H1 (cell line): ENCODE data around the gene NFIA.

Experiments
- CTCF ChIP-seq, 3 experiments: IDR thresholded peaks; 1 replicate in 2 of 3; 2 replicates in 1 of 3; pipeline versions ENCODE4 v1.5.1 to v1.6.1; 2011; ENCODE audit warnings: low read length in 3 of 3, mild to moderate bottlenecking in 3 of 3, inconsistent platforms in 2 of 3, low read depth in 1 of 3, moderate library complexity in 1 of 3; ENCODE audit not compliant: insufficient read depth in 1 of 3; ENCODE audit errors: control extremely low read depth in 1 of 3
- HDAC2 ChIP-seq, 2 experiments: fragments of 300-600 bp in 1 of 2; sonication (generic) in 1 of 2; IDR thresholded peaks; 2 replicates each; pipeline ENCODE4 v1.6.1; 2011 to 2012; ENCODE audit warnings: low read depth in 2 of 2, low read length in 2 of 2, mild to moderate bottlenecking in 2 of 2, moderate library complexity in 2 of 2, borderline replicate concordance in 1 of 2, inconsistent platforms in 1 of 2
- MAX ChIP-seq: IDR thresholded peaks from 2 replicates; pipeline ENCODE4 v1.6.1; 2012; ENCODE audit warnings: inconsistent platforms
- POLR2A ChIP-seq, 2 experiments: IDR thresholded peaks; 1 replicate in 1 of 2; 2 replicates in 1 of 2; pipeline ENCODE4 v1.6.1; 2011; ENCODE audit warnings: low read depth in 2 of 2, low read length in 2 of 2, mild to moderate bottlenecking in 2 of 2; ENCODE audit errors: control extremely low read depth in 1 of 2
- SIX5 ChIP-seq: IDR thresholded peaks from 2 replicates; pipeline ENCODE4 v1.6.1; 2011; ENCODE audit warnings: mild to moderate bottlenecking, low read depth, low read length
- ZNF274 ChIP-seq: IDR thresholded peaks from 2 replicates; pipeline ENCODE4 v1.7.0; 2012; ENCODE audit warnings: low read length, borderline replicate concordance; ENCODE audit errors: extremely low read depth

GRCh38 chr1:61370913-61371279, 288.5 kb downstream of the NFIA start:
- no peak for TF ChIP-seq ZNF274
- TF ChIP-seq CTCF (IDR thresholded peaks at IDR 0.05; ENCODE audit: control extremely low read depth in 1 of 3, insufficient read depth in 1 of 3, low read depth in 1 of 3, low read length in 3 of 3), result no peak
- TF ChIP-seq POLR2A (IDR thresholded peaks at IDR 0.05; ENCODE audit: control extremely low read depth in 1 of 2, low read depth in 2 of 2, low read length in 2 of 2), result no peak
- no peak for TF ChIP-seq SIX5
- TF ChIP-seq HDAC2 (IDR thresholded peaks at IDR 0.05; ENCODE audit: borderline replicate concordance in 1 of 2, low read depth in 2 of 2, low read length in 2 of 2), result no peak
- TF ChIP-seq MAX, result no peak
